ENCODE data around the gene ADAM22.

The ADAM22 gene

DNA sequence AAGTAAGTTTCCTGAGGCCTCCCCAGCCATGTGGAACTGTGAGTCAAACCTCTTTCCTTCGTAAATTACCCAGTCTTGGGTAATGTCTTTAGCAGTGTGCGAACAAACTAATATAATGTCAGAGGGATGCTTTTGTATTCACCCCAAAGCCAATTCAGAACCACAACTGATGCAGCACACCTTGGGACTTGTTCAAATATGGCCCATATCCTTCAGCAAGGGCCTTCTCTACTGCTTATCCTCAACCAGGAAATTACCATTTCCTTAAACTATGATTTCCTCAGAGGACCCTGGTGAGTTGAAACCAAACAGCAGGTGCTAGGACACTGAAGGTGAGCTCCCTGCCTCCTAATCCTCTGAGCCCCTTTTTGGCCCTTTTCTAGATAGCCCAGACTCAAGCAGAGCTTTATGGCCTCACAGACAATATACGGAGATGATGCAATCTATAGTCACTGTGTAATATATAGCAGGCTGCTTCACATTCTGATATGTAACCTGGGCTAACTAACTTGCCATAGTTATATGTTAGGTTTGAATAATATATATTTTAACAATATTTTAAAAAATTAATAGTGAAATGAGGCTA, 270.6 kb downstream of the ADAM22 start:
- H3K27me3 ChIP-seq (ENCODE audit: insufficient read depth, poor library complexity, severe bottlenecking), result no peaks in the 10 kb centered on the region
- no peaks in the 10 kb centered on the region for H3K4me1 ChIP-seq (ENCODE audit: insufficient read depth, poor library complexity, severe bottlenecking)
- TF ChIP-seq, protein P1, sequence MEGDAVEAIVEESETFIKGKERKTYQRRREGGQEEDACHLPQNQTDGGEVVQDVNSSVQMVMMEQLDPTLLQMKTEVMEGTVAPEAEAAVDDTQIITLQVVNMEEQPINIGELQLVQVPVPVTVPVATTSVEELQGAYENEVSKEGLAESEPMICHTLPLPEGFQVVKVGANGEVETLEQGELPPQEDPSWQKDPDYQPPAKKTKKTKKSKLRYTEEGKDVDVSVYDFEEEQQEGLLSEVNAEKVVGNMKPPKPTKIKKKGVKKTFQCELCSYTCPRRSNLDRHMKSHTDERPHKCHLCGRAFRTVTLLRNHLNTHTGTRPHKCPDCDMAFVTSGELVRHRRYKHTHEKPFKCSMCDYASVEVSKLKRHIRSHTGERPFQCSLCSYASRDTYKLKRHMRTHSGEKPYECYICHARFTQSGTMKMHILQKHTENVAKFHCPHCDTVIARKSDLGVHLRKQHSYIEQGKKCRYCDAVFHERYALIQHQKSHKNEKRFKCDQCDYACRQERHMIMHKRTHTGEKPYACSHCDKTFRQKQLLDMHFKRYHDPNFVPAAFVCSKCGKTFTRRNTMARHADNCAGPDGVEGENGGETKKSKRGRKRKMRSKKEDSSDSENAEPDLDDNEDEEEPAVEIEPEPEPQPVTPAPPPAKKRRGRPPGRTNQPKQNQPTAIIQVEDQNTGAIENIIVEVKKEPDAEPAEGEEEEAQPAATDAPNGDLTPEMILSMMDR (IDR thresholded peaks at IDR 0.05; ENCODE audit: poor library complexity, severe bottlenecking), result no peak
- H3K4me3 ChIP-seq (ENCODE audit: severe bottlenecking), result no peak overlapping the region
- peaks cover 63% of the 10 kb centered on the region for H3K36me3 ChIP-seq (ENCODE audit: low read depth)
- no peaks in the 10 kb centered on the region for H3K9me3 ChIP-seq (ENCODE audit: severe bottlenecking)
- ATAC-seq (ENCODE audit: low read depth) (no peak), DNase-seq (ENCODE audit: low spot score) (no peak)
- H3K27ac ChIP-seq (ENCODE audit: poor library complexity, severe bottlenecking), result no peak overlapping the region

DNA sequence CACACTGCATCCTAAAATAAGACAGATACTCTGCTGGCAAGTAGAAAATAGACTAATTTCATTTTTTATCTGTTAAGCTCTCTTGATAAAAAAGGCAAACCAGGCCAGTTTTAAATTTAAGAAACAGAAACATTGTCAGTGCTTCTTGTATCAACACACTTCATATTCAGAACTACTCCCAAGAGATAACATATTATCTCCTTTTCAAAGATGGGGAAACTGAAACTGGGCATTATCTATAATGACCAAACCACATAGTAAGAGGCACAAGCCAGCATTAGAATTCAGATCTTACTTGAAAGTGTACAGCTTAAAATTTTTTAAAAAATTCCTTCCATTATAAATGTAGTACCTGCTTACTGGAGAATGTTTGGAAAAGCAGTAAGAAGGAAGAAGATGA, 271.1 kb downstream of the ADAM22 start:
- ATAC-seq (ENCODE audit: low read depth), result no peak
- Histone ChIP-seq H3K4me3 (ENCODE audit: severe bottlenecking) (no peak overlapping the region), H3K27me3 (ENCODE audit: insufficient read depth, poor library complexity, severe bottlenecking) (no peaks in the 10 kb centered on the region), H3K36me3 (ENCODE audit: low read depth) (peaks cover 69% of the 10 kb centered on the region), H3K4me1 (ENCODE audit: insufficient read depth, poor library complexity, severe bottlenecking) (no peaks in the 10 kb centered on the region), H3K27ac (ENCODE audit: poor library complexity, severe bottlenecking) (no peak overlapping the region), H3K9me3 (ENCODE audit: severe bottlenecking) (no peaks in the 10 kb centered on the region)
- no peak for DNase-seq (ENCODE audit: low spot score)
- TF ChIP-seq, protein P1 (IDR thresholded peaks at IDR 0.05; ENCODE audit: poor library complexity, severe bottlenecking), result no peak

DNA sequence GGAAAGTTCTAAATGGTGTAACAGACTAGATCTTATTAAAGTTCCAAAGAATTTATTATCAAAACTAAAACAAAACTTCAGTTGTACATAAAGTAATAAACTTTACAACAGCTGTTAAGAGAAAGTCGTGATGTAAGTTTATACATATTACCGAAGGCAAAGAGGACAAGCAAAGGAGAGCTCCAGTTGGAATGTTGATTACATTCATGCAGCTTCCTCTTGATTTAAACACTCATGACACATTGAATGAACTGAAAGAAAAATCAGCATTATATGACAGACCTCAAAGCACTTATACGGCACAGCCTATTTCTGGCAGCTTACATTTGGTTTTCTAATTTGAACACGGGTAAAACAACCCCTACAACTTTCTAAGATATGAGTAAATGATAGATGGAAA, 272.2 kb downstream of the ADAM22 start:
- Histone ChIP-seq H3K27me3 (ENCODE audit: insufficient read depth, poor library complexity, severe bottlenecking) (no peaks in the 10 kb centered on the region), H3K4me1 (ENCODE audit: insufficient read depth, poor library complexity, severe bottlenecking) (no peaks in the 10 kb centered on the region), H3K36me3 (ENCODE audit: low read depth) (peaks cover 79% of the 10 kb centered on the region), H3K4me3 (ENCODE audit: severe bottlenecking) (no peak overlapping the region), H3K9me3 (ENCODE audit: severe bottlenecking) (no peaks in the 10 kb centered on the region), H3K27ac (ENCODE audit: poor library complexity, severe bottlenecking) (no peak overlapping the region)
- ATAC-seq (ENCODE audit: low read depth) (no peak), DNase-seq (ENCODE audit: low spot score) (no peak)
- TF ChIP-seq, protein P1 (IDR thresholded peaks at IDR 0.05; ENCODE audit: poor library complexity, severe bottlenecking), result no peak

GRCh38 chr7:88208521-88208920, 274.5 kb downstream of the ADAM22 start:
- peaks cover 97% of the 10 kb centered on the region for H3K36me3 ChIP-seq (ENCODE audit: low read depth)
- H3K4me1 ChIP-seq (ENCODE audit: insufficient read depth, poor library complexity, severe bottlenecking), result no peaks in the 10 kb centered on the region
- DNase-seq (ENCODE audit: low spot score) (no peak), ATAC-seq (ENCODE audit: low read depth) (no peak)
- TF ChIP-seq, protein P1 (IDR thresholded peaks at IDR 0.05; ENCODE audit: poor library complexity, severe bottlenecking), result no peak
- no peaks in the 10 kb centered on the region for H3K9me3 ChIP-seq (ENCODE audit: severe bottlenecking)
- no peaks in the 10 kb centered on the region for H3K27me3 ChIP-seq (ENCODE audit: insufficient read depth, poor library complexity, severe bottlenecking)
- H3K4me3 ChIP-seq (ENCODE audit: severe bottlenecking), result no peak overlapping the region
- H3K27ac ChIP-seq (ENCODE audit: poor library complexity, severe bottlenecking), result no peak overlapping the region

GRCh38 chr7:88212918-88213317, 278.9 kb downstream of the ADAM22 start:
- Histone ChIP-seq H3K36me3 (ENCODE audit: low read depth) (peaks cover 96% of the 10 kb centered on the region), H3K27ac (ENCODE audit: poor library complexity, severe bottlenecking) (no peak overlapping the region), H3K27me3 (ENCODE audit: insufficient read depth, poor library complexity, severe bottlenecking) (no peaks in the 10 kb centered on the region), H3K9me3 (ENCODE audit: severe bottlenecking) (no peaks in the 10 kb centered on the region), H3K4me1 (ENCODE audit: insufficient read depth, poor library complexity, severe bottlenecking) (no peaks in the 10 kb centered on the region), H3K4me3 (ENCODE audit: severe bottlenecking) (no peak overlapping the region)
- DNase-seq (ENCODE audit: low spot score), result no peak
- ATAC-seq (ENCODE audit: low read depth), result no peak
- TF ChIP-seq, protein P1 (IDR thresholded peaks at IDR 0.05; ENCODE audit: poor library complexity, severe bottlenecking), result no peak
